ENCODE measurements around the gene POLR3A.

Gene POLR3A

GRCh38 chr10:77940627-77941026 is 88.7 kb downstream of the POLR3A start:
- DNase-seq (ENCODE audit: low read depth), result peak; percentile 82
- H3K4me3 ChIP-seq (ENCODE audit: low read length), result no peak overlapping the region
- TF ChIP-seq CTCF (IDR thresholded peaks at IDR 0.05; ENCODE audit: insufficient read depth, low read depth, low read length, missing control alignments), result no peak

GRCh38 chr10:77940225-77940624 is 89.1 kb downstream of the POLR3A start:
- no peak overlapping the region for H3K4me3 ChIP-seq (ENCODE audit: low read length)
- no peak for DNase-seq (ENCODE audit: low read depth)
- no peak for TF ChIP-seq CTCF (IDR thresholded peaks at IDR 0.05; ENCODE audit: insufficient read depth, low read depth, low read length, missing control alignments)

- no peak overlapping the region for H3K4me3 ChIP-seq (ENCODE audit: low read length)
- DNase-seq (ENCODE audit: low read depth), result no peak
- no peak for TF ChIP-seq CTCF (IDR thresholded peaks at IDR 0.05; ENCODE audit: insufficient read depth, low read depth, low read length, missing control alignments)
Observed at GRCh38 chr10:77939561-77940001, 89.7 kb downstream of the POLR3A start.

- DNase-seq (ENCODE audit: low read depth), result no peak
- no peak for TF ChIP-seq CTCF (IDR thresholded peaks at IDR 0.05; ENCODE audit: insufficient read depth, low read depth, low read length, missing control alignments)
- H3K4me3 ChIP-seq (ENCODE audit: low read length), result no peak overlapping the region
Observed at GRCh38 chr10:77936697-77937567, 92.4 kb downstream of the POLR3A start.

- peak; percentile 43 for DNase-seq (ENCODE audit: low read depth)
- no peak for TF ChIP-seq CTCF (IDR thresholded peaks at IDR 0.05; ENCODE audit: insufficient read depth, low read depth, low read length, missing control alignments)
Observed at GRCh38 chr10:77932016-77932715, 97.1 kb downstream of the POLR3A start.

GRCh38 chr10:77927402-77928246 is 101.7 kb downstream of the POLR3A start:
- no peak for TF ChIP-seq CTCF (IDR thresholded peaks at IDR 0.05; ENCODE audit: insufficient read depth, low read depth, low read length, missing control alignments)
- DNase-seq (ENCODE audit: low read depth), result no peak
- H3K4me3 ChIP-seq (ENCODE audit: low read length), result peak overlapping the region; percentile 6

More at GRCh38 chr10:77932016-77932715, 97.1 kb downstream of the POLR3A start:
- no peak overlapping the region for H3K4me3 ChIP-seq (ENCODE audit: low read length)
